ENCODE measurements around the gene DDN.

DDN gene

DNA sequence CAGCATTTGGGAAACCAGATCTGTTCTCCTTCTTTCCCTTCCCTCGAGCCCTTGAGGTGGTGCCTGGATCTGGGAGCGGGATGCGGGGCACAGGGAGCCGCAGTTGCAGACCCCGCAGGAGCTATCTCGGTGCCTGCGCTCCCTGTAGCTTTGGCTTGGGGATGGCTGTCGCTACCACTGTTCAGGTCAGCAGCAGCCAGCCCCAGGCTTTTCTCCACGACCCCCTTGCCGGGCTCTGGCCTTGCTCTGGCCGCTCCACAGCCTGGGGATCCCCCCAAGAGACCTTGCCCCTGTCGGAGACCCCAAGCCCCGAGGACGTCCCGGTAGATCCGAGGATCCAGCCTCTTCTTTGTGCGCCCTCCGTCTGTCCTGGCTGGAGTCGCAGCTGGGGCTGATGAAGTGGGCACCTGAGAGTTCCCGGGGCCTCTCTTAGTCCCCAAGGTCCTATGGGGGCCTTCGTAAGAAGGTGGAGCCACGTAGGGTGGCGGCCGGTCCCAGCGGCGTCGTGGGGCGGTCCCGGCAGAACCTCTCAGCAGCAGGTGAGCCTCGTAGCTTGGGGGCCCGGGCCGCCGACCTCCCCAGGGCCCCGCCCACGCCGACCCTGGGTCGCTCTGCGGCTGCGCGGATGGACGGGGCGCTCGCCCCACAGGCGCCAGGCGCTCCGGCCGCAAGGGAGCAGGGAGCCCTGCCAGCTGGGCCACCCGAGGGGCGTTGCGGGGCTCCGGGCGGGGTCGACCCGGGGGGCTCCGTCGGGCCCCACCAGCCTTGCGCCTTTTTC lies 1.3 kb downstream of the DDN start:
- TF ChIP-seq CTCF (IDR thresholded peaks at IDR 0.05; ENCODE audit: control extremely low read depth, extremely low read depth, low read depth, missing control alignments), result no peak
- CTCF ChIA-PET, result interaction anchor here (0.7 to 17.5 kb wide), 26 partner anchors 14 to 245 kb away, joined by 3 to 417 read pairs (median 7); partner anchors contain the start of genes ARF3, DDX23, FKBP11 and PRKAG1
- POLR2A ChIA-PET, result interaction anchor here (0.8 to 2.1 kb wide), 6 partner anchors 20 to 133 kb away, joined by 3 to 9 read pairs (median 4); partner anchors contain the start of genes RND1 and TUBA1B
- peak; percentile 92 for DNase-seq (ENCODE audit: extremely low spot score)

- peak; percentile 81 for DNase-seq (ENCODE audit: extremely low spot score)
- peak; percentile 80 for TF ChIP-seq CTCF (IDR thresholded peaks at IDR 0.05; ENCODE audit: control extremely low read depth, extremely low read depth, low read depth, missing control alignments)
- ChIA-PET CTCF (interaction anchor here (0.6 to 17.5 kb wide), 45 partner anchors 14 to 244 kb away, joined by 3 to 417 read pairs (median 5); partner anchors contain the start of genes ARF3, DDX23, DHH and FKBP11), POLR2A (interaction anchor here (0.6 to 2.1 kb wide), 5 partner anchors 21 to 134 kb away, joined by 3 to 9 read pairs (median 6); partner anchors contain the start of gene TUBA1B)
Observed at GRCh38 chr12:48996794-48997718, 2.1 kb downstream of the DDN start.

- TF ChIP-seq CTCF (IDR thresholded peaks at IDR 0.05; ENCODE audit: control extremely low read depth, extremely low read depth, low read depth, missing control alignments), result peak; percentile 81
- CTCF ChIA-PET, result interaction anchor here (1.0 to 17.5 kb wide), 21 partner anchors 14 to 144 kb away, joined by 3 to 417 read pairs (median 13); partner anchors contain the start of genes DDX23, FKBP11, PRKAG1 and RHEBL1
- POLR2A ChIA-PET, result no interaction called here
Observed at GRCh38 chr12:48995086-48995879, 3.9 kb downstream of the DDN start.

DNA sequence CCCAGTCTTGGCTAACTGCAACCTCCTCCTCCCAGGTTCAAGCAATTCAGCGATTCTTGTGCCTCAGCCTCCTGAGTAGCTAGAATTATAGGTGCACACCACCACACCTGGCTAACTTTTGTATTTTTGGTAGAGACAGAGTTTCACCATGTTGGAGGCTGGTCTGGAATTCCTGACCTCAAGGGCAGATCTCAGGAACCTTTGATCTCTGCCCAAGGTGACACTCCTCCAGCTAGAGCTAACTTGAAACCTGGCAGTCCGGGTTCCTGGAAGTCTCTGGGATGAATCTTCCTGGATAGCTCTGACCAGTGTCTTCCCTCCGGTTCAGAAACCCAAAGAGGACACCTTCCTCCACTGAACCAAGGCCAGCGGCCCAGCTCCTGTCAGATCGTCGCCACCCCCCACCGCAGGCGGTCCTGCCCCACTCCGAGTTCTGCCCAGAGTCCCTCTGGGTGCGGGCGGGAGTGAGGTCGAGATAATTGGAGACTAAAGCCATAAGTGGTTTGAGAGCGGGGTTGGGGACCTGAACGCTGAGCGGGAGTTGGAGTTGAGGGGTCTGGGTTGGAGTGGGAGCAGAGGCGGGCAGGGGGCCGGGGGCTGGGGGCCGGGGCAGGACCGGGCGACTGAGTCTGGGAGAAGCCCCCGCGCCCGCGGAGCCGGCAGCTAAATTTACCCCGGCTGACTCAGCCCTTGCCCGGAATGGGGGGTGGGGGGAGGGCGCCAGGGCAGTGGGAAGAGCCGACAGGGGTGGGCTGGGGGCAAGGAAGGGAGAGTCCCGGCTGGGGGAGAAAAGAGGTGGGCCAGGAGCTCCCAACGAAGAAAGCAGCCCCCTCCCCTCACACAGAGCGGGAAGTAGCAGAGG lies 4.7 kb downstream of the DDN start:
- ChIA-PET POLR2A (interaction anchor here (0.6 kb wide), 1 partner anchor 43 kb away, joined by 3 read pairs; no protein-coding TSS in a partner anchor), CTCF (interaction anchor here (0.7 to 17.5 kb wide), 14 partner anchors 13 to 143 kb away, joined by 3 to 417 read pairs (median 16); partner anchors contain the start of genes DDX23, FKBP11, PRKAG1 and WNT1)
- DNase-seq (ENCODE audit: extremely low spot score), result no peak
- no peak for TF ChIP-seq CTCF (IDR thresholded peaks at IDR 0.05; ENCODE audit: control extremely low read depth, extremely low read depth, low read depth, missing control alignments)

More at GRCh38 chr12:48995086-48995879, 3.9 kb downstream of the DDN start:
- DNase-seq (ENCODE audit: extremely low spot score), result peak; percentile 83

DNA sequence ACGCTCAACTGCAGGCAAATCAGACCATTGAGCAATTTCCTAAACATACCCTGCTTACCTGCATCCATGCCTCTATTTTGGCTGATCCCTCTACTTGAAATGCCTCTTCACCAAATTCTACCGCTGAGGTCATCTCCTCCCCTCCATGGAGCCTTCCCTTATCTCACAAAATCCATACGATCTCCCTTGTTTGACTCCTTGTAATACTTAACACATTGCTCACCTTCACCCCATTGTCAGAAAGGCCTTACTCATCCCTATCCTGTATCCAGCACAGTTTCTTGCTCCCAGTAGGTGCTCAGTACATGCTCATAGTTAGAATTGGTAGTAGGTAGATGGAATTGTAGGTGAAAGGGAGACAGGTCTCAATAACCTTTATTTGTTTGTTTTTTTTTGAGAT lies 5.4 kb downstream of the DDN start:
- ChIA-PET CTCF (interaction anchor here (1.2 to 17.5 kb wide), 11 partner anchors 13 to 142 kb away, joined by 3 to 417 read pairs (median 19); partner anchors contain the start of genes DDX23, FKBP11, PRKAG1 and WNT1), POLR2A (no interaction called here)
- DNase-seq (ENCODE audit: extremely low spot score), result no peak
- TF ChIP-seq CTCF (IDR thresholded peaks at IDR 0.05; ENCODE audit: control extremely low read depth, extremely low read depth, low read depth, missing control alignments), result no peak
